HG03558 (cell line): ENCODE data around the gene FBXO36.
"Not testable (repeated sequence)": the region's sequence is repeated elsewhere in the genome, so short reads cannot be mapped to it uniquely, and the experiment has no call there.

Experiments
- ATAC-seq: cut with Tn5 transposase; IDR thresholded peaks from one replicate; pipeline ENCODE4 v1.9.1; 2021; ENCODE audit warnings: moderate number of reproducible peaks; ENCODE audit not compliant: unreplicated experiment; ENCODE audit errors: extremely low read depth

FBXO36 gene, protein sequence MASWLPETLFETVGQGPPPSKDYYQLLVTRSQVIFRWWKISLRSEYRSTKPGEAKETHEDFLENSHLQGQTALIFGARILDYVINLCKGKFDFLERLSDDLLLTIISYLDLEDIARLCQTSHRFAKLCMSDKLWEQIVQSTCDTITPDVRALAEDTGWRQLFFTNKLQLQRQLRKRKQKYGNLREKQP

DNA sequence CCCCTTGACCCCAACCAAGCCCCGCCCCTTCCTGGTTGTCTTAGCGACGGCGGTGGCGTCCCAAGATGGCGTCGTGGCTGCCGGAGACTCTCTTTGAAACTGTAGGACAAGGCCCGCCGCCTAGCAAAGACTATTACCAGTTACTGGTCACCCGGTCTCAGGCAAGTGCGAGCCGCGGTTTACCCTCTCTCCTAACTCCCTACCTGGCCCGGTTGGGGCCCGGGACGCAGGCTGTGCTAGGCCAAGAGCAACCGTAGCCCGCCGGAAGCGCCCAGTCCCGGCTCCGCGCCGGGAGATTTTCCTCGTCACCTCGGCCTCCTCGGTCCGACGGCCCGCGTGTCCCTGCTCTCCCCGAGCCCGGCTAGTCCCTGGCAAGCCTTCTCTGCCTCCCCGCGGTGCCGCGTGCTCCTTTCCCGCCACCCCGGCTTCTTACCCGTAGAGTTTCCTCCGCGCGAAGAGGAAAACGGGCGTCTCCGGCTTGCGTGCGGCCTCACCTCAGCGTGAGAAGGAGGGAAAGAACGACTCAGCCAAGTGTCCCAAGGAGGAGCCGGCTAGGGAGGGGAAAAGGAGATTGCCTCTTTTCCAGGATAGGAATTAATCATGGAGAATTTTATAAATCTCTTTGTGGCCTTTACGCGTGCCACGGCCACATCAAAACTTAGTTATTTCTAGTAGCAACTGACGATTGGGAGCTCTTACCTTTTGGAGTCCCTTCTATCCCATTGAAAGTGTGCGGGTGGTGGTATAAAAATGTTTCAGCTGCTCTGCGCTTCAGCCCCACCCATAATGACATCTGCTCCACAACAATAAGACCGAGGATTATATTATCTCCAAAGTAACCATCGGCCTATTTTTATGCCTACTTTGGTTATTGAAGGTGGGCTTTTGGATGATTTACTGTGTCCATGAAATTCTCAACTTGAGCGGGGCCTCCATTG lies at the start of gene FBXO36:
FBXO36 (plus strand) TSS at position 55 of the 938 bp plus-strand sequence; CDS start at position 66, 11 bp downstream.
- ATAC-seq: peak; percentile 32

DNA sequence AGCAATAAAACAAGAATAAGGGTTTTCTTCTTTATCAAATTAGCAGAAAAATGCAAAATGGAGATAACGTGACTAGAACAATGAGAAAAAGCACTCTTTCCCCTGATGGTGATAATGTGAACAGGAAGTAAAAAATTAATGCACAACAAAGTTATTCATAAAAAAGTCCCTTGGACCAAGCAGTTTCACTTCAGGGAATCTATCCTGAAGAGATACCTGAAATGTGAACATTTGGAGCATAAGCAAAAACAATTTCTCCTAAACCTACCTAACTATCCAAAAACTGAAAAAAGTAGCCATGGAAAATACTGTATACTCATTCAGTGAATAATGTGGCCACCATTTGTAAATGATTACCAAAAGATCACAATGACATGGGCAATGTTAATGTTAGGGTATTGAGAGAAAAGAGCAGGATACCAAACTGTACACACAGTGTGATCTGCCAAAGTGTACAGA lies 49.2 kb upstream of the FBXO36 start:
- ATAC-seq: peak; percentile 92

DNA sequence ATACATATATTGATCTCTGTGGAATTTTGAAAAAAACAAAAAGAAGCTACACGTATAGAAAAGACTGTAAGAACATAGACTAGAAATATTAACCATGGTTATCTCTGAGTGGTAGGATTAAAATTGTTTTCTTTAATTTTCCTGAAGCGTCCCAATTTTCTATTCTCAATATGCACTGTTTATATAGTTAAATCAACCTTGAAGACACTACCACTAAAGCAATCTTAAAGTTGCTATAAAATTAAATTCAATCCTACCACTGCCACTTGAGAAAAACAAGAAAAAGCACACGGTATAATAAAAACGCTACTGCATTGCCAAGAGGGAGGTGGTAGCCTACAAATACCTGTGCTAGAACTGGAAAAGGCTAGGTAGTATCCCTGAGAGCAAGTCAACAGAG lies 47.7 kb upstream of the FBXO36 start:
- ATAC-seq: no peak

DNA sequence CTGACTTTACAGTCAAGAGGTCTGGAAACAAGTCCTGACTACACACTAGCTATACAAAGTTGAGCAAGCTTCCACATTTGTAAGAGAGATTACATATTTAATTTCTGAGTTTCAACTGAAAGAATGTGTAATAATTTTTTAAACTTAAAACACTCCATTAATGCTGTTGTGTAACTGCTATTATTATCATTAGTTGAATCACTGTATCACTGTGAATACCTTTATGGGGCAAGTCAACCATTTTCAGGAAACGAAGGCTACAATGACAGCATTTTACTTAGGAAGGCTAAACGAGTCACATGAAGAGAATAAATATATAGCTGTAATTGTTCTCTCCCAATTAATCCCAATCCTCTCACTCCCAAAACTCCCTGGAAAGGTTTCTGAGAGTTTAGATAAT lies 46.8 kb upstream of the FBXO36 start:
- ATAC-seq: no peak

DNA sequence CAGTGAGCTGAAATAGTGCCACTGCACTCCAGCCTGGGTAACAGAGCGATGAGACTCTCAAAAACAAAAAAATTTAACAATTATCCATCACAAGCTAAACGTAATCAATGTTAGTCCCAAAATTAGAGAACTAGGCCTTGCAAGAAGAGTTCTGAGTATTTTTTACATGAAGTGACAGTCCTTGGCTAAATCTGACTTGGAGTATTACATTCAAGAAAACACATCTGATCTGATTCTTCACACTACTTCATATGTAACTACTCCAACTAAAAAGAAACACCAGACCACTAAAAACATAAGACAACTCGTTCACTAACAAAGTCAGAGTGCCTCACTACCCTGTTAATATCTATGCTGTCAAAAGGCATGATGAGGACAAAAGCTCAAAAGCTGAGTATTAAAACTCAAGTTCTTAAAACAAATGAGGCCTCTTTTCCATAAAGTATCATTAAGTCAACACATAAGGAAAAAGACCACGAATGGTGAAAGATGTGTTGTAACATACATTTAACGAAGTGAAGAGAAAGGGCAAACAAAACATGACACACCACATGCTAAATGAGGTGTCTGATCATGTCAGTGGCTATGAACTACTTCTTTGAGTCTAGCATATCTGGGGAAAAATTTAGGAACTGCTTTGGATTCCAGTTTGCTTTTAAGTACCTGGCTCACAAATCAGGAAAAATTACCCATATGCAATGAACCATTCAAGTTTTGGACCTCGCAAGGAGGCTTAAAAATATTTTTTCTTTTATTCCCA lies 42.9 kb upstream of the FBXO36 start:
- ATAC-seq: no peak

DNA sequence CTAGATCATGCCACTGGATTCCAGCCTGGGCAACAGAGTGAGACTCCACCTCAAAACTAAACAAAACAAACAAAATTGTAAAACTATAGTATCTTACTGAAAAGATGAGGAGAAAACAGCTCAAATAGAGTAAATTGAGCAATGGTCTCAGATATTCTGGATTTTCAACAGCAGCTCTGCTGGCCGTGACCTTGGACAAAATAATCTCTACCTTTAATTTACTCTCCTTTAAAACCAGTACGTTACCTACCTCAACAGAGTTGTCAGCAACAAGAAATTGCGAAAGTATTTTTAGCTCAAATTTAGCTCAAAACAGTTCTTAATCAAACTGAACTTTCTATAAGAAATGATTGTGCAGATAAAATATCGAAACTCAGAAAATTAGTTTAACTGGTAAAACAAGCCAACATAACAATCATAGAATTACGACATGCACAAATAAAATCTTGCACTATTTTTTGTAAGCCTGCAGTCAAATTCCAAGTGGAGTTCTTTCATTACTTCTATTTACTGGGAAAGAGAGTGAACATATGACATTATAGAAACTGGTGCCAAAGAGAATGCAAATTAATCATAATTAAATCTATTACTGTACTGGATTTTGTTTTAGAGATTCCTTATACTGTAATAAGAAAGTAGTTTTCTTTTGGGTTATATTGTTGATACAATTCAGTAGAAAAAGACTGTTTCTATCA lies 41.3 kb upstream of the FBXO36 start:
- ATAC-seq: no peak

DNA sequence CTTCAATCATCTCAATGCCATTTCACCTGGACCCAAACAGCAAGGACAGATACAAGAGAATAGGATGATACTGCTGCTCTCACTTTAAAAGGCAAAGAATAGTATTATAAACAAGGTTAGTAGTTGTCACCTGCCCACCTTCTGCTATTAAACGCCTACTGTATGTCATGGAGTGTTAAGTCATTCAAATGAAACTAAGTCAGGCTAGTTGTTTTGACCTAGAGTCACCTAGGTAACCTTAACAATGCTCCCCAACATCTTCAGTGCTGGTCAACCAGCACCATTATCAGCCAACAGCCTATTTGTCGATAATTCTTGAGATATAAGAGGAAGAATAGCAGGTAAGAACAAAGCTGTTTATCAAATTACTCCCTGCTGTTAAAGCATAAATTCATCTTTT lies 39.7 kb upstream of the FBXO36 start:
- ATAC-seq: no peak

DNA sequence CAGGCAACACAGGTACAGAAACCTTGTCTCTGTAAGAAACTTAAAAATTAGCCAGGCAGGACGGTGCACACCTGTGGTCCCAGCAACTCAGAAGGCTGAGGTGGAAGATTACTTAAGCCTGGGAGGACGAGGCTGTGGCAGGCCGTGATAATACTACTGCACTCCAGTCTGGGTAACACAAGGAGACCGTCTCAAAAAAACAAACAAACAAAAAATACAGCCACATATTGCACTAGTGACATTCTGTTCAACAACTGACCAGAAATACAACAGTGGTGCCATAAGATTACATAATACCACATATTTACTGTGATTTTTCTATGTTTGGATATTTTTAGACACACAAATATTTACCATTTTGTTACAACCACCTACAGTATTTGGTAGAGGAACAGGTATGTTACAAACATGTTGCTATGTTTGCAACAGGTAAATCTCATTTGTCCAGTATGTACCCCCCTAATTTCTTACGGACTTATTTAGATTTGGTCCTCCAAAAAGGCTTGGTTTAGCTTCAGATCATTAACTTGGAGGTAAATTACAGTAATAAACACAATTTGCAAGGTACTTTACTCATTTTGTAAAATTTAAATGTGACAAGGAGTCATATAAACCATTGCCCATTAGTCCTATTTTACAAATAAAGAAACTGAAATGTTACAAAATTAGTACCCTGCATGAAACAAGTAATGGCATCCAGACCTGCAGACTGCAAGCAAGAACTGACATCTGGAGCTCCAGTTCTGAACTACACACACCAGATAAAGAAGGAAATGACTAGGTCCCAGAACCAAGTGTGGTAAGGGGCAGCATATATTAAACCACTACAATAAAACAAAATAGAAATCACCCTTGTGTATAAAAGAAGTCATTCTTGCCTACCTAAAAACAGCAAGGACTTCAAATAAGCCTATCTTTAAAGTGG lies 37.3 kb upstream of the FBXO36 start:
- no peak for ATAC-seq

DNA sequence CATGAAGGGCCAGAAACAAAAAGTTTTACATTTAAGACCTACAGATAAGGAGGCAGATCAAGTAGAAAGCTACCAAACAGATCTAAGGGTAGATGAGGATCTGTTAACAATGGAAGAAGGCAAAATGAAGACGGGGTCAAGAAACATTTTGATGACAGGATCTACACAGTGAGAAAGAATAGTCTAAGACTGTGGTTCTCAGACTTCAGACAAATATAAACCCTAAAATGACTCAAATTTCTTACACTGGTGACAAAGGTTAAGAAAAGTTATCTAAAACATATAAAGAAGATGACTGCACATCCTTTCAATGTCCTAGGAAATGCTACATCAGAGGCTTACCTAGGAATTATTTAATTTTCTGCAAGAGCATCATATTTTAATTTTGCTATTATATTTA lies 34.9 kb upstream of the FBXO36 start:
- no peak for ATAC-seq

DNA sequence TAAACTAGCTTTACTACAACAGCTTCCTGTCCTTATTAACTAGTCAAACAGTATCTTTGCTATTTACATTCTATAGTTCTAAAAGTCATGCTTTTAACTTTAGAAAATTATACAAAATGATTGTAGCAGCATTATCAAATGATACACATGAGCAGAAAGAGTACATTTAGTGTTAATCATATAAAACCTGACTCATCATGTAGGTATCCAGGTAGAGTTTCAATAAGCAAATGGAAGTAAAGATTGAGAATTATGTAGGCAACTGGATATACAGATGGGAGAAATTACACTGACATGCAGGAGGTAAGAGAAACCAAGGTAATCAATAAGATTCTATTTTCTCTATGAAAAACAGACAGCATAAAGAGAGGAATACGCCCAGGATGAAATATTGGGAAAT lies 34.3 kb upstream of the FBXO36 start:
- no peak for ATAC-seq

DNA sequence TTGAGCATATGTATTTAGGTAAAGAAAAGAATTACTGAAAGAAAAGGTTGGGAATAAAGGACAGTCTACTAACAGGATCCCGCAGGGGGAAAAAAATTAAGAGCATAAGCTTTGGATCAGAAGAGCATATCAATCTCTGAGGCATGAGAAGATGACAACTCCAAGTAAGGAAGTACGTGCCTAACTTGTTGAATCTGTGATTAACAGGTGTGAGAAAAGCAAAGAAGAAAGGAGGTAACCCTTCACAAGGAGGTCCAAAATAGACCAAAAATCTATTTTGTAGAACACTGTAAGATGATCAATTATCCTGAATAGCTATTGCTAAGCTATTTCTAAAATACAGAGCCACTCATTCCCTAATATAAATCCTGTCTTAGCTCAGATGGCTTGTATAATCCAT lies 33.3 kb upstream of the FBXO36 start:
- ATAC-seq: no peak

DNA sequence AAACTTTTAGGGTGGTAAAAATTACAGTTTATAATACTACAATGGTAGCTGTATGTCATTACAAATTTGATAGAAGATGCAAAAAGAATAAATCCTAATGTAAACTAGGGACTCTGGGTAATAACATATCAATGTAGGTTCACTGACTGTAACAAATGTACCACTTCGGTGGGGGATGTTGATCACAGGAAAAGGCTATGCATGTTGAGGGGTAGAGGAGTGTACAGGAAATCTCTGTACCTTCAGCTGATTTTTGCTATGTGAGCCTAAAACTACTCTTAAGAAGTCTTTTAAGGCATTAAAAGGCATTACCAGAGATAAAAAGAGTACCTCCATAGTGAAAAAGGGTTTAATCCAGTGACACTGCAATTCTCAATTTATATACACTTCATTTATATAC lies 25.4 kb upstream of the FBXO36 start:
- ATAC-seq: no peak

DNA sequence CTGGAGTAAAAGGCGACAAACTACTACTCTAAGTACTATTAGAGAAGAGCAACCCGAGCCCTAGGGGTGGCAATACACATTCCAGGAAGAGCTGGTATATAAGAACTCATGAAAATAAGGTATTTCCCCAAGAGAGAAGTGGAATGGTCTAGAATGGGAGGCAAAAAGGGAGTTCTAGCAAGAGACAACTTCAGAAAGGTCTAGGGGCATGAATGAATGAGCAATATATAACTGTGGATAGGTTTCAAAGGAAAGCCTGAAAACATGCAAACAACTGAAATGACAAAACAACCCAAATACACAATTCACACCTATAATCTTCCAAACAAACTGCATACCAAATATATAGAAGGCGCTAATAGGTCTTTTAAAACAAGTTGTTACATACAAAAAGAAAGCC lies 22.7 kb upstream of the FBXO36 start:
- ATAC-seq: no peak

DNA sequence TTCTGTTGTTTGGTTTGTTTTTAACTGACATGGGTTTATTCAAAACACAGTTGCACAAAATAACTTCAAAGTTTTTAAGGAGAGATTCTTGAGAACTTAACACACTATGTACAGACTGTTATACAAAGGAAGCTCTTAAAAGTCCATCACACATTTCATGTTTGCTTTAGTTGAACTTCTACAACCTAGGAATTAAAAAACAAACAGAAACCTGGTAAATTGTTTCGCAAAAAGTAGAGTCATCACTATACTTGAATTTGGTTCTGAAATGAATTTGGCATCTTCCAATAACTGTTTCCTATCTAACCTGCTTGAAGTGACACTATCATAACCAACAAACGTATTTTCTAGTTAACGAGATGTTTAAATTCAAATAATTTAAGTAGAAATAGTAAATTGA lies 22.3 kb upstream of the FBXO36 start:
- ATAC-seq: no peak

DNA sequence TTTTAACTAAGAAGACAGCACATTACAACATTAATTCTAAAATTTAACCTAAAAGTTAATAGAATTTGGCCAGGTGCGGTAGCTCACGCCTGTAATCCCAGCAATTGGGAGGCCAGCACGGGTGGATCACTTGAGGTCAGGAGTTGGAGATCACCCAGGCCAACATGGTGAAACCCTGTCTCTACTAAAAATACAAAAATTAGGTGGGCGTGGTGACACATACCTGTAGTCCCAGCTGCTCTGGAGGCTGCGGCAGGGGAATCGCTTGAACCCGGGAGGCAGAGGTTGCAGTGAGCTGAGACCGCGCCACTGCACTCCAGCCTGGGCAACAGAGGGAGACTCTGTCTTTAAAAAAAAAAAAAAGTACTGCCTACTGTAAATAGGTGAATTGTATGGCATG lies 21.8 kb upstream of the FBXO36 start:
- ATAC-seq: not testable (repeated sequence)

DNA sequence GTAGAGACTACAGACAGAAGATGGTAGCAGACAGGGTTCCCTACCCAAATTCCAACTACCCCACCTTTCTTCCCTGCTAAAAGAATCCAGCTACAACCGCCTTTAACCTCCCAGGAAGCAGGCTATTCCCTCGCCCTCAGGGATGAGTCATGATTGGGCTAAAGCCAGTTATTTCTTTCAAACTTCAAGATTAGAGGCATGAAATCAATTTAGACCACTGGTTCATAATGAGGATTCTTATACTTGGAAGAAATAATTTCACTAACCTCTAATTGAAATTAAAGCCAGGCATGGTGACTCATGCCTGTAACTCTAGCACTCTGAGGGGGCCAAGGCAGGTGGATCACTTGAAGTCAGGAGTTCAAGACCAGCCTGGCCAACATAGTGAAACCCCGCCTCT lies 20.5 kb upstream of the FBXO36 start:
- ATAC-seq: no peak

DNA sequence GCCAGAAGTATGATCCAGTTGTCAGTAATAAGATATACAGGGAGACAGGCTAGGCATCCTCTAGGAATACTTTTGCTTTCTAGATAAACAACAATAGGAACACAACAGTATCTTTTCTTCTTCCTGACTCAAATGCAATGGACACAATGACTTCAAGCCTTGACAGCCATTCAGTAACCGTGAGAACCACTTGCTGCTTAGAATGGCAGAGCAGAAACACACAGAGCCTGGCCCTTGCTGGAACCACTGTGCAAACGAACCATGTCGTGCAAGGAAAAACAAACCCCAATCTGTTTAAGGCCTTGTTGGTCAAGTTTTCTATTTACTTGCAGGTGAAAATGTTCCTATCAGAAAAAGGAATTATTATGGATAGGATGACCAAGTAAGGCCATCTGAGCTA lies 19.3 kb upstream of the FBXO36 start:
- no peak for ATAC-seq

DNA sequence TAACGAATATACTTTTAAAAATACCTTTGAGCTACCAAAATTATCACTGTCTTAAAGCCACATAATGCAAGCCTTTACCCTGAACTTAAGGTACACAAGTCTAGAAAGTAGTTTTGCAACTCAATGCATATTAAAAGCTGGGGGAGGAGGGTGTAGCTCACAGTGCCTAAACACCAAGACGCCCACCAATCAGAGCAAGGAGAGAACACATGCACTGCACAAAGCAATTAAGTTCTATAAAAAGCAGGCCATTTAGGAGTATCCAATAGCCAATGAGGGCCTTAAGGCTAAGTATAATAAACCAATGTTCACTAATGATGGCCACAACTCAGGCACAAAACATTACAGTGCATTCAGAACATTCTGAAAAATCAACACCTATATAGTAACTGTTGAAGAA lies 16.7 kb upstream of the FBXO36 start:
- ATAC-seq: no peak

DNA sequence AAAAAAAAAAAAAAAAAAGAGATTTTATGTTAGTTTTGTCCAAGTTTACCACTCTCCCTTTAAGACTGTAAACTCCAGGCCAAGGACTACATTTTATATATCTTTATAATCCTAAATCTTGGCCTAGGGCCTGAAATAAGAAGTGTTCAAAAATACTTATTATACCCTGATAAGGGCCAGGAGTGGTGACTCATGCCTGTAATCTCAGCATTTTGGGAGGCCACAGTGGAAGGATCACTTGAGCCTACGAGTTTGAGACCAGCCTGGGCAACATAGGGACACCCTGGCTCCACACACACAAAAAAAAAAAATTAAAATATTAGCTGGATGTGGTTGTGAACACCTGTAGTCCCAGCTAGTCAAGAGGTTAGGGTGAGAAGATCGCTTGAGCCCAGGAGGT lies 13.2 kb upstream of the FBXO36 start:
- ATAC-seq: no peak
